AG10803 (cell line): ENCODE results near the gene MTNR1B.
A peak's percentile ranks its signal among the peaks of the same experiment; 100 is the strongest.

Experiments used
- DNase-seq: peaks from one replicate; pipeline ENCODE4 v3.0.0; 2010; ENCODE audit warnings: low read depth
- H3K4me3 ChIP-seq: 2 replicates; pipeline ENCODE4 v1.5.1; 2011; ENCODE audit warnings: mild to moderate bottlenecking, low read length, control low read depth
- CTCF ChIP-seq: conservative IDR thresholded peaks from 2 replicates; pipeline ENCODE4 v1.5.1; 2011; ENCODE audit warnings: mild to moderate bottlenecking, low read length, control low read depth, inconsistent platforms

MTNR1B gene

GRCh38 chr11:93017821-93018690 is 48.6 kb downstream of the MTNR1B start:
- H3K4me3 ChIP-seq = no peak overlapping the region
- no peak; the same call in 1 of the 2 replicates for TF ChIP-seq CTCF
- DNase-seq = peak; percentile 29

- peak; percentile 30 for DNase-seq
- no peak overlapping the region for H3K4me3 ChIP-seq
- TF ChIP-seq CTCF = no peak
Measured at GRCh38 chr11:93020248-93021046, 51.0 kb downstream of the MTNR1B start.

DNA sequence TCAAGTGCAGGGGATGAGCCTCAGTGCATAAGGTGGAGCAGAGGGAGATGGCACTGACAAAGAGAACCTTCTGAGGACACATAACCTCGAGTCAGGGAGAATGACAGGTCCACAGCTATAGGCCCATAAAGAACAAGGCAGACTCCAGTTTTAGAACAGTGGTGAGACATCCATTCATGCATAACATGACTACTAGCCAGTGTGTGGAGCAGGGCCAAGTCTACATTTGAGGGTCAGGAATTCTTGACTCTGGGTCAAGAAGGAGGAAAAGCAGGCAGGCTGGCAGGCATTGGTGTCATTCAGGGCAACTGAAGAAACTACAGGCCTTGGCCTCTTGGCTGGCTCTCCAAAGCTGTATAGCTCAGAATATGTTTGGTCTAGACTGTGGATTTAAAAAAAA is 54.9 kb downstream of the MTNR1B start:
- DNase-seq = peak; percentile 21
- TF ChIP-seq CTCF = no peak
- no peak overlapping the region for H3K4me3 ChIP-seq

GRCh38 chr11:93025558-93026255 is 56.3 kb downstream of the MTNR1B start:
- no peak overlapping the region for H3K4me3 ChIP-seq
- TF ChIP-seq CTCF = no peak
- no peak for DNase-seq

GRCh38 chr11:93028960-93029522 is 59.6 kb downstream of the MTNR1B start:
- no peak for DNase-seq
- no peak overlapping the region for H3K4me3 ChIP-seq
- TF ChIP-seq CTCF = no peak

DNA sequence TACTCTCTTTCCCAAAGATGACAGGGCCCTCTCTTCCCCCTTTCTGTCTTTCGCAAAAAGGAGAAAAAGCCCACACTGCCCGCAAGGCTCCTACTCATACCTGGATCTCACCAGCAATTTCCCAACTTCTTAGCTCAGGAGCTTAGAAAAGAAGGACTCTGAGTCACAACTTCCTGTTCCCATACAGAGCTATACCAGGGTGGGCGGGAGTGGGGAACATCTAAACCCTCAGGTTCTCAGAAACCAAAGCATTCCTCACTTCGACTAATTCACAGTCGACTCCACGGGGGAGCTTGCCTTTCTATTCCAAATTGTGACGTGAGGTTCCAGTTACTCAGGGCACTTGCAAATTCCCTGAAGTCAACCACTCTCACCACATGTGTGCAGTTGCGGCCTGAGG is 61.9 kb downstream of the MTNR1B start:
- H3K4me3 ChIP-seq = no peak overlapping the region
- TF ChIP-seq CTCF = no peak
- peak; percentile 7 for DNase-seq
